ENCODE results near the gene TMEM272. TPM values are rescaled to one million over a fixed set of nuclear protein-coding genes. Genes with fewer than 3 reads are reported as not detected.
A peak's percentile ranks its signal among the peaks of the same experiment; 100 is the strongest.

TMEM272 gene
- total RNA-seq, 1 experiment from 2014 or later = 0.15 TPM

- intact Hi-C loops (cut with micrococcal nuclease; ENCODE audit: unreplicated experiment) = loop anchor here (10.0 kb wide), 1 partner anchor 622 kb away; no protein-coding TSS in a partner anchor
- no TSS peak for BruUV-seq (replicated peaks)
- DNase-seq (ENCODE audit: low read depth, low spot score) = no peak
Measured at GRCh38 chr13:51767100-51767499, 77.9 kb downstream of the TMEM272 start.

GRCh38 chr13:51765142-51765515, 79.8 kb downstream of the TMEM272 start:
- ChIA-PET POLR2A (no interaction called here), CTCF (no interaction called here)
- ATAC-seq (no peak), DNase-seq (ENCODE audit: low read depth, low spot score) (no peak)
- H3K9me3 ChIP-seq (ENCODE audit: control insufficient read depth, insufficient read depth, low read depth, low read length) = no peaks in the 10 kb centered on the region
- in situ Hi-C loops (cut with HindIII; ENCODE audit: low pct_unique_long_range_greater_than_20kb, low sequenced_read_pairs) = no loop called here
- no peaks in the 10 kb centered on the region for H3K4me1 ChIP-seq (ENCODE audit: control insufficient read depth, insufficient read depth, low read length)
- H3K4me3 ChIP-seq (ENCODE audit: low read depth in 2 of 2, low read length in 2 of 2) = no peak overlapping the region
- H3K36me3 ChIP-seq (ENCODE audit: control insufficient read depth, insufficient read depth, low read length) = no peaks in the 10 kb centered on the region
- H3K27me3 ChIP-seq (ENCODE audit: control insufficient read depth, insufficient read depth, low read length) = no peaks in the 10 kb centered on the region
- intact Hi-C loops (cut with micrococcal nuclease; ENCODE audit: unreplicated experiment) = loop anchor here (10.0 kb wide), 1 partner anchor 620 kb away; no protein-coding TSS in a partner anchor
- no peak overlapping the region for H3K27ac ChIP-seq (ENCODE audit: low read length)
- BruUV-seq (replicated peaks) = no TSS peak
- TF ChIP-seq REST (IDR thresholded peaks at IDR 0.05; ENCODE audit: insufficient read depth in 1 of 2, low read depth in 2 of 2, low read length in 1 of 2) (no peak), SIN3A (IDR thresholded peaks at IDR 0.05; ENCODE audit: borderline replicate concordance, insufficient read depth, low read depth, low read length) (no peak), POLR2AphosphoS5 (IDR thresholded peaks at IDR 0.05; ENCODE audit: low read depth, low read length) (no peak), TCF7L2 (IDR thresholded peaks at IDR 0.05; ENCODE audit: low read depth, low read length) (no peak), CTCF (IDR thresholded peaks at IDR 0.05) (no peak)

More at GRCh38 chr13:51767100-51767499, 77.9 kb downstream of the TMEM272 start:
- Histone ChIP-seq H3K36me3 (ENCODE audit: control insufficient read depth, insufficient read depth, low read length) (no peaks in the 10 kb centered on the region), H3K9me3 (ENCODE audit: control insufficient read depth, insufficient read depth, low read depth, low read length) (no peaks in the 10 kb centered on the region), H3K27me3 (ENCODE audit: control insufficient read depth, insufficient read depth, low read length) (no peaks in the 10 kb centered on the region), H3K4me1 (ENCODE audit: control insufficient read depth, insufficient read depth, low read length) (no peaks in the 10 kb centered on the region), H3K4me3 (ENCODE audit: low read depth in 2 of 2, low read length in 2 of 2) (no peak overlapping the region), H3K27ac (ENCODE audit: low read length) (no peak overlapping the region)
- ChIA-PET POLR2A (no interaction called here), CTCF (interaction anchor here (0.6 kb wide), 1 partner anchor 314 kb away, joined by 4 read pairs; the partner anchor contains the start of gene INTS6)
- no peak for ATAC-seq
- TF ChIP-seq SIN3A (IDR thresholded peaks at IDR 0.05; ENCODE audit: borderline replicate concordance, insufficient read depth, low read depth, low read length) (no peak), TCF7L2 (IDR thresholded peaks at IDR 0.05; ENCODE audit: low read depth, low read length) (no peak), CTCF (IDR thresholded peaks at IDR 0.05) (peak; percentile 40), REST (IDR thresholded peaks at IDR 0.05; ENCODE audit: insufficient read depth in 1 of 2, low read depth in 2 of 2, low read length in 1 of 2) (no peak), POLR2AphosphoS5 (IDR thresholded peaks at IDR 0.05; ENCODE audit: low read depth, low read length) (no peak)
- in situ Hi-C loops (cut with HindIII; ENCODE audit: low pct_unique_long_range_greater_than_20kb, low sequenced_read_pairs) = no loop called here

Measured in Panc1 (cell line).